Measurements from ENCODE around the gene SLC4A1AP. TPM values are rescaled to one million over a fixed set of nuclear protein-coding genes. Genes with fewer than 3 reads are reported as not detected.

SLC4A1AP gene
- total and polyA plus RNA-seq, 2 of the 13 experiments (the other 11 are each of a cell fraction or from before 2014, with no cell fraction given) = 15.3 to 44.6 TPM

DNA sequence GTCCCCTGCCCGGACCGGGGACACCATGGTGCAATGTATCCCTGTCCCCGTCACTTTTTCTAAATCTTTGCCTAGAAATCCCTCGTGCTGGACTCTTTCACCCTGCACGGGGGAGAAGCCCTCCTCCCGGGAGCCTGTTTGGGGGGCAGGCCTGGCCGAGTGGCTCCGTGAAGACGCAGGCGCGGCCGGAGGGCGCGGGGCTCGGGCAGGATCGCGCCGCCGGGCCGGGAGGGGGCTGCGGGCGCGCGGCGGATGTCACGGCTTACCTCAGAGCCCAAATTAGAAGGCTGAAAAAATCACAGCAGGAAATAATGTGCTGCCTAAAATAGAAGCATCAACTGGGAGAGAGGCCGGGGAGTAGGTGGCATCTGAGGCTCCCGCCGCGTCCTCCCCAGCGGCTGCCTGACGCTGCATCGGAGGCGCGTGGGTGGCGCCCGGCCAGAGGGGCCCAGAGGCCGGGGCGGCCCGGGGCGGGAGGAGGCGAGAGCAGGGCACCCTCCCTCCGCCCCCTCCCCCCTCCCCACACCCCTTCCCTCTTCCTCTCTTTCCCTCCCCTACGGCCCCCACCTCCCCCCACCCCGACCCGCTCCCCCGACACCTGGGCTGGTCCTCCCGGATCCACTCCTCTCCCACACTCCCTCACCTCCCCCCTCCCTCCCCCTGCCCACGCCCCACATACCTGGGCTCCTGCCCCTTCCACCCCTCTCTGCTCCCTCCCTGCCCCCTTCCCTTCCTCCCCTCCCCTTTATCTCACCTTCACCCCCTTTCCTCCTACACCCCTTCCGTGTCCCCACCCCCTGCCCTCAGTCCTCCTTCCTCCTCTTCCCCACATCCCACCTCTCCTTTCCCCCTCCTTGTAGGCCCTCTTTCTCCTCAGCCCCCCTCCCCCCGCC is 51.9 kb downstream of the SLC4A1AP start (continued):
- TF ChIP-seq STAG1 (CRISPR knock-in tag; IDR thresholded peaks at IDR 0.05) = no peak
- no peak for TF ChIP-seq ZFP41 (CRISPR knock-in tag; IDR thresholded peaks at IDR 0.05; ENCODE audit: borderline replicate concordance)
- no peak for TF ChIP-seq ARHGAP35 (CRISPR knock-in tag; IDR thresholded peaks at IDR 0.05; ENCODE audit: borderline replicate concordance)
- no peak for TF ChIP-seq MTA3 (CRISPR knock-in tag; IDR thresholded peaks at IDR 0.05)
- TF ChIP-seq HES4 (CRISPR knock-in tag; IDR thresholded peaks at IDR 0.05; ENCODE audit: borderline replicate concordance) = peak; percentile 55; the same call in 1 of the 2 replicates
- TF ChIP-seq HNRNPH1 (optimal IDR thresholded peaks at IDR 0.05; ENCODE audit: low read depth, low read length) = no peak
- no peak for TF ChIP-seq ZBTB21 (CRISPR knock-in tag; IDR thresholded peaks at IDR 0.05)
- TF ChIP-seq AGO1 (IDR thresholded peaks at IDR 0.05; ENCODE audit: low read depth, low read length, poor library complexity, severe bottlenecking) = peak; percentile 48
- no peak for TF ChIP-seq PPARG (CRISPR knock-in tag; conservative IDR thresholded peaks at IDR 0.05)
- no peak for TF ChIP-seq ZNF362 (CRISPR knock-in tag; IDR thresholded peaks at IDR 0.05; ENCODE audit: borderline replicate concordance)
- TF ChIP-seq GABPB1 (CRISPR knock-in tag; IDR thresholded peaks at IDR 0.05) = 0 out of 2 replicates have a peak, but pooled peaks have one; percentile 16
- TF ChIP-seq KAT8 (CRISPR knock-in tag; IDR thresholded peaks at IDR 0.05) = no peak
- TF ChIP-seq NFE2 (CRISPR knock-in tag; IDR thresholded peaks at IDR 0.05) = no peak
- TF ChIP-seq POLR2G (IDR thresholded peaks at IDR 0.05; ENCODE audit: low read depth, low read length) = no peak
- no peak for TF ChIP-seq ZNF251 (CRISPR knock-in tag; IDR thresholded peaks at IDR 0.05)
- TF ChIP-seq KDM5B (CRISPR knock-in tag; IDR thresholded peaks at IDR 0.05; ENCODE audit: borderline replicate concordance) = 0 out of 2 replicates have a peak, but pooled peaks have one; percentile 31
- no peak for TF ChIP-seq ZSCAN29 (CRISPR knock-in tag; conservative IDR thresholded peaks at IDR 0.05)
- TF ChIP-seq HNRNPK (IDR thresholded peaks at IDR 0.05; ENCODE audit: low read depth, low read length, poor library complexity, severe bottlenecking) = peak; percentile 99

Data from HepG2 (cell line).